Measurements from ENCODE around the gene LCLAT1.

DNA sequence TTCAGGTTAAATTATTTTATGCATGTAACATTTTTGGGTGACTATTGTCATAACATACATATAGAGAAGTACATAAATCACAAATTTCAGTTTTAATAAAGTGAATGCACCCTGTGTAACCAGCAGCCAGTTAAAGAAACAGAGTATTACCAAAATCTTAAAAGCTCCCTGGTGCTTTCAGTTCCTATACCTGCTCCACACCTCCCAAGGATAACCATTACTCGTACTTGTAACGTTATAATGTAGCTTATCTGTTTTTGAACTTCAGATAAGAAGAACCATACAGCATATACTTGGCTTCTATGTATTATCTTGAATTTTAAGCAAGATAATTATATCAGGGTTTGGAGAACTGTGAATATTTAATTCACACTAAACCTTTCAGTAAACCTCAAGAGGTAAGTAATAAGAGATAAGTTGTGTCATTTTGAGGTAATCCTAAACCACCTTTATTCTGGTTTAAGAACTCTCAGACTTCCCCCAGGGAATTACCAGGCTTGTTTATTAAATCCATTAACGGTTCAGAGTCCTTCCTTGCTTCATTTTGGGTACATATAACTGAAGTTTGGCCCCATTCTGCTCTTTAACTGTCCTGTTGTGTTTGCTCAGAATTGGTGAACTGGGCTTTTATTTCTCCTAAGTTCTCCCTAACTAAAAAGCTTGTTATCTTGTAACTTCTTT is 58.6 kb downstream of the LCLAT1 start:
- no peak for TF ChIP-seq CTCF (IDR thresholded peaks at IDR 0.05; ENCODE audit: low read depth, low read length, poor library complexity, severe bottlenecking)
- TF ChIP-seq EZH2phosphoT487 (IDR thresholded peaks at IDR 0.05; ENCODE audit: borderline replicate concordance, low read length): no peak

All from DOHH2 (cell line).